AG09319 (cell line): Measurements from ENCODE around the gene CCDC106.

ENCODE experiments used
- DNase-seq: peaks from one replicate; pipeline ENCODE4 v3.0.0-alpha.2; 2010; ENCODE audit warnings: low read depth; ENCODE audit errors: extremely low read depth
- CTCF ChIP-seq: IDR thresholded peaks from 2 replicates; pipeline ENCODE4 v1.5.1; 2011; ENCODE audit warnings: low read depth, mild to moderate bottlenecking, inconsistent platforms, low read length, moderate library complexity

Gene CCDC106

GRCh38 chr19:55680339-55681130, 32.5 kb downstream of the CCDC106 start:
- no peak for DNase-seq
- TF ChIP-seq CTCF = no peak

- DNase-seq = no peak
- no peak for TF ChIP-seq CTCF
These were observed 33.4 kb downstream of the CCDC106 start for GRCh38 chr19:55681131-55682092.

- no peak for DNase-seq
- TF ChIP-seq CTCF = no peak
These were observed 35.6 kb downstream of the CCDC106 start for GRCh38 chr19:55683449-55684261.

- no peak for DNase-seq
- TF ChIP-seq CTCF = no peak
These were observed 37.1 kb downstream of the CCDC106 start for GRCh38 chr19:55684946-55685681.

- TF ChIP-seq CTCF = no peak
These were observed 37.8 kb downstream of the CCDC106 start for GRCh38 chr19:55685776-55686175.

GRCh38 chr19:55686311-55687050, 38.5 kb downstream of the CCDC106 start:
- DNase-seq = no peak
- no peak for TF ChIP-seq CTCF

More at GRCh38 chr19:55685776-55686175, 37.8 kb downstream of the CCDC106 start:
- DNase-seq = no peak
